Heart left ventricle (tissue), 16 donors: ENCODE measurements around the gene HDAC5. TPM values are rescaled to one million over a fixed set of nuclear protein-coding genes. Genes with fewer than 3 reads are reported as not detected.

Source experiments
- ATAC-seq, 4 donors: fragments of 200-7000 bp; cut with Tn5 transposase; one replicate each; pipeline ENCODE4 v1.9.1; 2020 to 2022; ENCODE audit warnings: moderate library complexity in 4 of 4, mild to moderate bottlenecking in 3 of 4, moderate number of reproducible peaks in 1 of 4
- DNase-seq, 5 donors: peaks; one replicate each; pipeline ENCODE4 v3.0.0-alpha.2; 2020
- H3K27ac ChIP-seq, 12 donors: fragments of 200-600 bp; sonication (generic) in 4 of 12; one replicate each; pipeline versions ENCODE4 v1.5.0 to v1.8.0; 2016 to 2022; ENCODE audit warnings: mild to moderate bottlenecking in 2 of 12
- H3K27me3 ChIP-seq, 9 donors: fragments of 200-600 bp; sonication (generic) in 2 of 9; one replicate each; pipeline versions ENCODE4 v1.5.1 to v1.8.0; 2016 to 2022; ENCODE audit warnings: mild to moderate bottlenecking in 3 of 9
- H3K36me3 ChIP-seq, 9 donors: fragments of 200-600 bp; sonication (generic) in 2 of 9; one replicate each; pipeline versions ENCODE4 v1.5.0 to v1.8.0; 2018 to 2022; ENCODE audit warnings: mild to moderate bottlenecking in 2 of 9
- H3K4me1 ChIP-seq, 12 donors: fragments of 200-600 bp; sonication (generic) in 4 of 12; one replicate each; pipeline versions ENCODE4 v1.5.0 to v1.8.0; 2016 to 2022; ENCODE audit warnings: mild to moderate bottlenecking in 3 of 12
- H3K4me3 ChIP-seq, 12 donors: fragments of 200-600 bp; sonication (generic) in 4 of 12; one replicate each; pipeline versions ENCODE4 v1.5.0 to v1.8.0; 2017 to 2022; ENCODE audit warnings: mild to moderate bottlenecking in 9 of 12, moderate library complexity in 4 of 12
- H3K9me3 ChIP-seq, 12 donors: fragments of 200-600 bp; sonication (generic) in 4 of 12; one replicate each; pipeline versions ENCODE4 v1.5.0 to v1.8.0; 2016 to 2022; ENCODE audit warnings: mild to moderate bottlenecking in 1 of 12
- POLR2A ChIP-seq, 2 donors: fragments of 450-650 bp; IDR thresholded peaks; one replicate each; pipeline ENCODE4 v1.6.1; 2017; ENCODE audit warnings: antibody characterized with exemption in 2 of 2, mild to moderate bottlenecking in 2 of 2, moderate library complexity in 2 of 2
- WGBS, 4 donors: extraction: QIAGEN DNeasy Blood & Tissue Kit in 2 of 4; methylation state at CpG; one replicate each; pipeline versions ENCODE4 v1.1.5 to v1.1.7; 2013 to 2018; 5-methylcytosine and 5-hydroxymethylcytosine counted together
- intact Hi-C, 10 donors: fragments of 100-400 bp; cut with DNase I; formaldehyde crosslinking; loops; one replicate each; pipeline versions ENCODE4 v1.11.1 to v1.14.2; 2022
- polyA plus RNA-seq, 2 donors: library from polyadenylated mRNA; stranded (reverse); fragments of 200-250 nt; gene quantifications; one replicate each; pipeline ENCODE4 v1.2.3, GENCODE V29; 2013
- total RNA-seq, 9 donors: library from RNA; depleted of rRNA in 2 of 9; stranded (reverse); fragments of >200 nt in 2 of 9; fragmentation: NEBNext Ultra II Directional in 3 of 9; extraction: Animal tissue kit (Norgen Biotek cat#: 25700) in 3 of 9; gene quantifications; one replicate each; pipeline versions ENCODE4 v1.1.0 to v1.2.4, GENCODE V29; 2016 to 2023
- TF ChIP-seq, protein P1 (sequence below), 12 donors: fragments of 200-600 bp; sonication (generic) in 4 of 12; IDR thresholded peaks; one replicate each; pipeline versions ENCODE4 v1.5.0 to v1.8.0; 2018 to 2022; ENCODE audit warnings: antibody characterized with exemption in 12 of 12, mild to moderate bottlenecking in 5 of 12
- donor health status: ischemic (EF 13 %, LVEDD 7.1; RV severe dilation, severe dysfunction).
- donor health status: healthy with polysubstance abuse.
- donor health status: DM: no; HTN: yes; CAD: no.
- donor health status: DM: no; HTN: no; CAD: no.
- donor health status: ischemic (EF 25% LVEDD 6.9; RV normal size, moderate dysfunction).
- donor health status: ischemic (EF 25% LVEDD 5.7; RV mildly dilated, moderate dysfunction).
- donor health status: healthy.
- donor health status: DM: yes; HTN: yes; CAD: no.
- donor health status: ischemic (EF 35%, LVEDD 5.7; RV mildly dilated, moderate dysfunction).
- donor health status: nonischemic (EF 11% LVEDD 7.7; RV severe dilation, severe dysfunction).
- donor health status: DM: yes; HTN: yes; CAD: no.
- donor health status: PGD.
- donor health status: ischemic (EF 29% LVEDD 5.4; RV normal size, mild dysfunction).
- donor health status: nonischemic (EF 23%, LVEDD 6.1; RV moderate dilation, normal function).

HDAC5 gene
- total and polyA plus RNA-seq, 11 donors, result 54.6 to 283 (median 70.1) TPM

DNA sequence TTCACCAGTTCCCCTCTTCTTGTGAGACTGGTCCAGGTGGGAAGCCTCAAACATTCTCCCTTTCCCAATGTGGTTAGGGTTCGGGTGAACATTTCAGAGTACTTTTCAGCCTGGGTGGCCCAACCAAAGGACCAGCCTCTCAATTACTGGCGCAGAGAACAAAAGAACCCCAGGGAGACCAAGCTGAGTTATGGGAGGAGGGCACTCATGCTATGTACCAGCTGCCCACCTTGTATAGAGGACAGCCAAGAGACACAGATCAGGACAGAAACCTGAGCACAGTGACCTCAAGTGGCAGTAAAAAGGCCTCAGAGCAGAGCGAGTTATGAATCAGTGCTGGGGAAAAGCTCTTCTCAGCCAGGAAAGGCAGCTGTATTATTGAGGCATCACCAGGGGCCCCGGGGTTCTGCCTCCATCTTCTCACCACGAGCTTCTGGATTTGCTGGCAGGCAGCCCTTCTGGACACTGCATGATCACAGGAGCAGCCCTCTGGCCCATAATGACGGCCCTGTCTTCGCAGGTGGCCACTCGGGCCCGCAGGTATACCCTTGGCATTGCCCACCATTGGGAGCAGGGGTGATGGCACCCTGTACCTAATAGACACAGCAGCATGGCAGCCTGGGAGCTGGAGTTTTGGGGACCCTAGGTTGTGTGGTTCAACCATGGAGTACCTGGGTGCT lies 49.1 kb downstream of the HDAC5 start:
- H3K36me3 ChIP-seq, result peaks cover 0 to 60% (median 54%) of the 10 kb centered on the region in 9 donors
- ATAC-seq (no peak), DNase-seq (peak in 1 of 5 donors; percentile 40)
- intact Hi-C loops, result loop anchor here in 5 of 10 donors (5.0 to 10.0 kb wide), 3 partner anchors 38 to 50 kb away; partner anchors contain the start of gene HDAC5 (in 1 of the 5)
- H3K4me3 ChIP-seq, result no peak overlapping the region
- H3K27me3 ChIP-seq, result no peaks in the 10 kb centered on the region
- peaks cover 5 to 49% (median 20%) of the 10 kb centered on the region in 12 donors for H3K4me1 ChIP-seq
- WGBS, 4 donors, result 79 to 89% (median 80%) methylated on average over 4 to 9 of the region's 9 CpGs
- no peak overlapping the region for H3K27ac ChIP-seq
- TF ChIP-seq, protein P1, sequence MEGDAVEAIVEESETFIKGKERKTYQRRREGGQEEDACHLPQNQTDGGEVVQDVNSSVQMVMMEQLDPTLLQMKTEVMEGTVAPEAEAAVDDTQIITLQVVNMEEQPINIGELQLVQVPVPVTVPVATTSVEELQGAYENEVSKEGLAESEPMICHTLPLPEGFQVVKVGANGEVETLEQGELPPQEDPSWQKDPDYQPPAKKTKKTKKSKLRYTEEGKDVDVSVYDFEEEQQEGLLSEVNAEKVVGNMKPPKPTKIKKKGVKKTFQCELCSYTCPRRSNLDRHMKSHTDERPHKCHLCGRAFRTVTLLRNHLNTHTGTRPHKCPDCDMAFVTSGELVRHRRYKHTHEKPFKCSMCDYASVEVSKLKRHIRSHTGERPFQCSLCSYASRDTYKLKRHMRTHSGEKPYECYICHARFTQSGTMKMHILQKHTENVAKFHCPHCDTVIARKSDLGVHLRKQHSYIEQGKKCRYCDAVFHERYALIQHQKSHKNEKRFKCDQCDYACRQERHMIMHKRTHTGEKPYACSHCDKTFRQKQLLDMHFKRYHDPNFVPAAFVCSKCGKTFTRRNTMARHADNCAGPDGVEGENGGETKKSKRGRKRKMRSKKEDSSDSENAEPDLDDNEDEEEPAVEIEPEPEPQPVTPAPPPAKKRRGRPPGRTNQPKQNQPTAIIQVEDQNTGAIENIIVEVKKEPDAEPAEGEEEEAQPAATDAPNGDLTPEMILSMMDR (IDR thresholded peaks at IDR 0.05), result no peak
- no peak for TF ChIP-seq POLR2A (IDR thresholded peaks at IDR 0.05)
- no peaks in the 10 kb centered on the region for H3K9me3 ChIP-seq

DNA sequence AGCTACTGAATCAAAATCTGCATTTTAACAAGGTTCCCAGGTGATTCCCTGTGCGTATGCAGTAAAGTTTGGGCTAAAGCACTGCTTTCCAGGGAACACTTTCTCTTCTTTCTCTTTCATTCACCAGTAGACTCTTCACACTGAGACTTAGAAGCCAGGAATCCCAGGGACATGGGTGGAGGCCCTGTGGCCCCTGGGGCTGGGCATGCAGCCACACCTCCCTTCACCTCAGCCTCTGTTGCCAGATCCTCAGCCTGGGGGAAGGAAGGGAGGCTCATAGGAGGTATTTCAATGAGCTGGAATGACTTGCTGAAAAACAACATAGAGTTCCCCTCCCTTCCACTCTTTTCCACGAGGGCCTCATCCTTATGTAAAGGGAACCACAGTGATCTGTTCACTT lies 51.7 kb downstream of the HDAC5 start:
- H3K27ac ChIP-seq, result peak overlapping the region in 10 of 12 donors; percentile 36 to 94 (median 90)
- peaks cover 5 to 44% (median 26%) of the 10 kb centered on the region in 12 donors for H3K4me1 ChIP-seq
- H3K36me3 ChIP-seq, result peaks cover 0 to 36% (median 28%) of the 10 kb centered on the region in 9 donors
- peak in 1 of 5 donors; percentile 37 for DNase-seq
- no peaks in the 10 kb centered on the region for H3K9me3 ChIP-seq
- H3K4me3 ChIP-seq, result peak overlapping the region in 10 of 12 donors; percentile 66 to 85 (median 74)
- ATAC-seq, result no peak
- H3K27me3 ChIP-seq, result no peaks in the 10 kb centered on the region
- intact Hi-C loops, result loop anchor here in 5 of 10 donors (2.0 to 10.0 kb wide), 4 partner anchors 41 to 55 kb away; partner anchors contain the start of gene HDAC5 (in 1 of the 5)
- no peak for TF ChIP-seq POLR2A (IDR thresholded peaks at IDR 0.05)
- TF ChIP-seq, protein P1 (IDR thresholded peaks at IDR 0.05), result no peak
- 31 to 46% (median 37%) methylated on average over 2 of the region's 2 CpGs for WGBS, 4 donors

GRCh38 chr17:44071198-44071520 lies 52.3 kb downstream of the HDAC5 start:
- DNase-seq (no peak), ATAC-seq (no peak)
- TF ChIP-seq POLR2A (IDR thresholded peaks at IDR 0.05), result no peak
- TF ChIP-seq, protein P1 (IDR thresholded peaks at IDR 0.05), result no peak
- intact Hi-C loops, result loop anchor here in 5 of 10 donors (2.0 to 10.0 kb wide), 4 partner anchors 41 to 54 kb away; partner anchors contain the start of gene HDAC5 (in 1 of the 5)
- peaks cover 0 to 30% (median 22%) of the 10 kb centered on the region in 9 donors for H3K36me3 ChIP-seq
- 1 to 3% (median 2%) methylated on average over 3 of the region's 3 CpGs for WGBS, 4 donors
- H3K4me1 ChIP-seq, result peaks cover 5 to 40% (median 27%) of the 10 kb centered on the region in 12 donors
- H3K4me3 ChIP-seq, result peak overlapping the region; percentile 32 to 85 (median 74)
- no peaks in the 10 kb centered on the region for H3K27me3 ChIP-seq
- H3K27ac ChIP-seq, result peak overlapping the region; percentile 18 to 94 (median 90)
- no peaks in the 10 kb centered on the region for H3K9me3 ChIP-seq

DNA sequence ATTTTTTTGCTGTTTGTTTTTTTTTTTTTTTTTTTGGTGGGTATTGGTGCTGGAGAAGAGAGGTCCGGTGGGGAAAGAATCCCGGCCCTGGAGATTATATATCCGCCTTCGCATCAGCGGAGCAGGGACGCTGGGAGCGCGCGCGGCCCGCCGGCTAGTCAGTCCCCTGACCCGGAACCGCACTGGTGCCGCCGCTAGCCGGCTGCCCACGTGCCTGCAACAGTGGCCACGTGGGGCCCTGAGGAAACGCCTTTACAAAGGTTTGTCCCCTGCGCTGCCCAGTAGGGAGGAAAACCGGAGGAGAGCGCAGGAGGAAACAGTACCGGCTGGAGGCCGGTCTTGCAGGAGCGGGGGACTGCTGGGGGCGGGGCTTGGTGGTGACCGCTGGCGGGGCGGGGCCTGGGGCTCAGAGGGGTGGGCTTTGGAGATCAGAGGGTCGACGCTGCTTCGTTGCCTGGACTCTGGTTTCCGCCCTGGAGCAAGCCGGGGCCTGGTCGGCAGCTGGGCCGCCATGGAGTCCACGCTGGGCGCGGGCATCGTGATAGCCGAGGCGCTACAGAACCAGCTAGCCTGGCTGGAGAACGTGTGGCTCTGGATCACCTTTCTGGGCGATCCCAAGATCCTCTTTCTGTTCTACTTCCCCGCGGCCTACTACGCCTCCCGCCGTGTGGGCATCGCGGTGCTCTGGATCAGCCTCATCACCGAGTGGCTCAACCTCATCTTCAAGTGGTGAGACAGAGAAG lies 52.8 kb downstream of the HDAC5 start, which contains the start of gene G6PC3:
Gene G6PC3, plus strand, starts transcription at position 281 of the 743 bp plus-strand sequence. Its CDS starts 231 bp downstream, at position 512.
- Histone ChIP-seq H3K4me3 (peak within 1 kb of the TSS; percentile 32 to 85 (median 74)), H3K4me1 (peaks cover 5 to 42% (median 27%) of the 10 kb centered on the region in 12 donors), H3K27ac (peak within 1 kb of the TSS; percentile 18 to 94 (median 90)), H3K36me3 (peaks cover 0 to 26% (median 16%) of the 10 kb centered on the region in 9 donors), H3K27me3 (no peaks in the 10 kb centered on the region), H3K9me3 (no peaks in the 10 kb centered on the region)
- peak; percentile 96 to 98 (median 97) for DNase-seq
- intact Hi-C loops, result loop anchor here in 6 of 10 donors (1.0 to 10.0 kb wide), 5 partner anchors 42 to 54 kb away; partner anchors contain the start of gene HDAC5 (in 2 of the 6)
- peak in 1 of 2 donors; percentile 67 for TF ChIP-seq POLR2A (IDR thresholded peaks at IDR 0.05)
- TF ChIP-seq, protein P1 (IDR thresholded peaks at IDR 0.05), result peak in 2 of 12 donors; percentile 27 to 38
- WGBS, 4 donors, result 0% methylated on average over 22 to 53 of the region's 53 CpGs
- peak; percentile 92 to 96 (median 94) for ATAC-seq
